ENCODE results near the gene PHC2.

The PHC2 gene

DNA sequence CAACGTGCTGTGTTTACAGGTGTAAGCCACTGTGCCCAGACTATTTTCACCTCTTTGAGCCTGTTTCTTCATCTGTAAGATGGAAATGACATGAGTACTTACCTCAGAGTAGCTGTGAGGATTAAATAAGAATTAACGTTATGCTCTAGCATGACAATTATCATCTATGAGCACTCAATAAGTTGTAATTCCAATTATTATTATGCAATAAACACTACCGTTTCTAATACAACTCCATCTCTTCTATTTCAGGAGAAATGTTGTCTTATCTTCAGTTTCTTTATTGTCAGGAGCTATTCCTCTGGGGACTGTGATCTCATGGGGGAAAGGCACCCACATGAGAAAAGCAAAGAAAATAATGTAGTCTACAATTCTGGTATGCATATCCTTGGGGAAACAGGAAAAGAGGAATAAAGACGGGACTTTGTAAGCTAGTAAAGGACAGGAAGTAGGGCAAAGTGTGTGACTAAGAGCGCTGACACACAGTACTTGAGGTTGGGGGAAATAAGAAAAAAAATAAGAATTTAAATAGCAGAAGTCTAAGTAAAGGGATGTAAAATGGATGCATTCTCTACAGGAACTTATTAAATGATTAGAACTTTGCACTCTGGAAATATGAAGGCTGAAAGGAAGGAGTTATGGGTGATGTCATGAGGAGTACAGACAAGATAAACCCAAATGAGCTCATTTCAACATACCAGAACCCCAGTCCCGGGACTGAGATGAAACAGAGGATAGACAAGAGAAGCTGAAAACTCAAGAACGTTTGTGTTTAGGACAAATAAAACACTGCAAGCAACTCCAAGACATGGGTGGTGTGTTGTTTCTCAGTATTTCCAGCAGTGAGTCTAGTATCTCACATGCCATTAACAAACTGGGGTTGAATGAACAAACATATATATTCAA, 9.8 kb downstream of the PHC2 start:
- no peak for TF ChIP-seq ZFX (IDR thresholded peaks at IDR 0.05; ENCODE audit: borderline replicate concordance)
- TF ChIP-seq, protein P1, sequence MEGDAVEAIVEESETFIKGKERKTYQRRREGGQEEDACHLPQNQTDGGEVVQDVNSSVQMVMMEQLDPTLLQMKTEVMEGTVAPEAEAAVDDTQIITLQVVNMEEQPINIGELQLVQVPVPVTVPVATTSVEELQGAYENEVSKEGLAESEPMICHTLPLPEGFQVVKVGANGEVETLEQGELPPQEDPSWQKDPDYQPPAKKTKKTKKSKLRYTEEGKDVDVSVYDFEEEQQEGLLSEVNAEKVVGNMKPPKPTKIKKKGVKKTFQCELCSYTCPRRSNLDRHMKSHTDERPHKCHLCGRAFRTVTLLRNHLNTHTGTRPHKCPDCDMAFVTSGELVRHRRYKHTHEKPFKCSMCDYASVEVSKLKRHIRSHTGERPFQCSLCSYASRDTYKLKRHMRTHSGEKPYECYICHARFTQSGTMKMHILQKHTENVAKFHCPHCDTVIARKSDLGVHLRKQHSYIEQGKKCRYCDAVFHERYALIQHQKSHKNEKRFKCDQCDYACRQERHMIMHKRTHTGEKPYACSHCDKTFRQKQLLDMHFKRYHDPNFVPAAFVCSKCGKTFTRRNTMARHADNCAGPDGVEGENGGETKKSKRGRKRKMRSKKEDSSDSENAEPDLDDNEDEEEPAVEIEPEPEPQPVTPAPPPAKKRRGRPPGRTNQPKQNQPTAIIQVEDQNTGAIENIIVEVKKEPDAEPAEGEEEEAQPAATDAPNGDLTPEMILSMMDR (IDR thresholded peaks at IDR 0.05): no peak
- H3K27ac ChIP-seq: no peak overlapping the region

DNA sequence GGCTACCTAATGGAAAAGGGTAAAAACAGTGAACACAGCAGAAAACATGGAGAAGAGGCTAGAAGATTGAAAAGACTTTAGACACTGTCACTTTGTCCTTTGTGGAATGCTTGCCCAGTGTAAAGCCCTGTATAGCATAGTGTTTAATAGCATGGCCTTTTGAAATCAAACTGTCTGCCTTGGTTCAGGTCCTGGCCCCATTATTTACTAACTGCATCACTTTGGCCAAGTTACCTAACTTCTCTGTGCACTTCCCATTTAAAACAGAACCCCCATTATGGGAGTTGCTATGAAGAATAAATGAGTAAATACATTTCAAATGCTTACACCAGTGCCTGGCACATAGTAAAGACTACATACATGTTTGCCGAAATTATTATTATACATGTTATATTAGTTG, 12.1 kb downstream of the PHC2 start:
- H3K27ac ChIP-seq: no peak overlapping the region
- no peak for TF ChIP-seq ZFX (IDR thresholded peaks at IDR 0.05; ENCODE audit: borderline replicate concordance)
- TF ChIP-seq, protein P1 (IDR thresholded peaks at IDR 0.05): no peak

DNA sequence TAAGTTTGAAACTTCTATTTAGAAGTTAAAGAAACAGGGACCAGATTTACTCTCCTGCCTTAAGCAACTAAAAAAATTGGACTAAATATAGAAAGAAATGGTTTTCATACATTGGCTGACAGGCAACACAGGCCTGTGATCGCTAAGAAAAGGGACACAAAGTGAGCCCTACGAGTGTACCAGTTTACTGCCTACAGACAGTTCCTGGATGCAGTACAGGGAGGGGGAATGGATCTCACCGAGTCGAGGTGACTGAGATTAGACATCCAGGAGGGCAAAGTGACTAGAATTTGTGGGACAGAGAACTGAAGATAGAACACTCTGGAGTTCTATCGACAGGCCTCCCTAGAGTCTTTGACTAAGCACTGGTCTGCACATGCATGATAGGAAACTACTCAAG, 16.0 kb downstream of the PHC2 start:
- no peak overlapping the region for H3K27ac ChIP-seq
- no peak for TF ChIP-seq ZFX (IDR thresholded peaks at IDR 0.05; ENCODE audit: borderline replicate concordance)
- TF ChIP-seq, protein P1 (IDR thresholded peaks at IDR 0.05): no peak

DNA sequence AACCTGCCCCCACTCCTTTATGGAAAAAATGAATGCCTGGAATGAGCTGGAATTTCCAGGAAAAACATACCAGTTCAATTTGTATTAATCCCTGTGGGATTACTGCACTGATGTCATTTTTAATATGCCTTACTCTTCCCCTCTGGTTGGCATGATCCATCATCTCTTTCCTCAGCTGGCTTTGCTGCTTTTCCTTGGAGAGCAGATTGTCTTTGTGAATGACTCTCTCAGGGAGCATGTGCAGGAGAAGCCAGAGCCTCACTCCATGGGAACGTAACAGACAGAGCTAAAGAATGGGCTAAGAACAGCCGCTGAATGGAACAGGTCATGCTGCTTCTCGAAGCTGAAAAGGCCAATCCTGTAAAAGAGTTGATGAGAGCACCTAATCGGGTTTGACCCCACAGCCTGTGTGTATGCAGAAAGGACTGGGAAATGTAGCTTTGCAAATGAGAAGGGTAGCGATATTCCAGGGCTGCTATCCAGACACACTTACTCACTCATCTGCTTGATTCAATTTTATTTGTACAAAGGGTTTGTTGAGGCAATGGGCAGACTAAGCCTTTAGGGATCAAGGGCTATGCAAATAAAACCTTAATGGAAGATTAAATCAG, 20.7 kb downstream of the PHC2 start:
- TF ChIP-seq, protein P1 (IDR thresholded peaks at IDR 0.05): no peak
- TF ChIP-seq ZFX (IDR thresholded peaks at IDR 0.05; ENCODE audit: borderline replicate concordance): no peak
- H3K27ac ChIP-seq: no peak overlapping the region

- H3K27ac ChIP-seq: no peak overlapping the region
- TF ChIP-seq, protein P1 (IDR thresholded peaks at IDR 0.05): no peak
- no peak for TF ChIP-seq ZFX (IDR thresholded peaks at IDR 0.05; ENCODE audit: borderline replicate concordance)
These were observed 22.8 kb downstream of the PHC2 start for GRCh38 chr1:33408093-33408436.

GRCh38 chr1:33407352-33408092, 23.4 kb downstream of the PHC2 start:
- no peak overlapping the region for H3K27ac ChIP-seq
- TF ChIP-seq ZFX (IDR thresholded peaks at IDR 0.05; ENCODE audit: borderline replicate concordance): no peak
- TF ChIP-seq, protein P1 (IDR thresholded peaks at IDR 0.05): no peak

Data from 22Rv1 (cell line).